SHP77 (cell line): ENCODE data around the gene DHRS4.
"Not testable (repeated sequence)": the region's sequence is repeated elsewhere in the genome, so short reads cannot be mapped to it uniquely, and the experiment has no call there.

Experiments
- DNase-seq, 2 experiments: peaks; one replicate each; lab custom pipeline; 2025; lab: John Stamatoyannopoulos, UW

Gene DHRS4

GRCh38 chr14:23941230-23941629 is 12.3 kb upstream of the DHRS4 start:
- no peak for DNase-seq

- DNase-seq = no peak
These were observed 11.9 kb upstream of the DHRS4 start for GRCh38 chr14:23941669-23942068.

- no peak for DNase-seq
These were observed 11.0 kb upstream of the DHRS4 start for GRCh38 chr14:23942587-23942986.

GRCh38 chr14:23949069-23949468 is 4.5 kb upstream of the DHRS4 start:
- not testable (repeated sequence) for DNase-seq

GRCh38 chr14:23950411-23951135 is 3.0 kb upstream of the DHRS4 start:
- DNase-seq = no peak

- DNase-seq = not testable (repeated sequence)
These were observed 2.5 kb upstream of the DHRS4 start for GRCh38 chr14:23951136-23951466.

GRCh38 chr14:23951590-23952201 is 1.9 kb upstream of the DHRS4 start:
- DNase-seq = peak; percentile 21 to 56

GRCh38 chr14:23953116-23953463 is 480 bp upstream of the DHRS4 start:
- DNase-seq = not testable (repeated sequence)

GRCh38 chr14:23954279-23954614 is 677 bp downstream of the DHRS4 start:
- DNase-seq = not testable (repeated sequence)

GRCh38 chr14:23954965-23955364 is 1.4 kb downstream of the DHRS4 start:
- DNase-seq = peak; percentile 71 to 79

- DNase-seq = not testable (repeated sequence)
These were observed 2.2 kb downstream of the DHRS4 start for GRCh38 chr14:23955811-23956210.

- not testable (repeated sequence) for DNase-seq
These were observed 4.5 kb downstream of the DHRS4 start for GRCh38 chr14:23957913-23958569.

GRCh38 chr14:23960899-23961298 is 7.3 kb downstream of the DHRS4 start:
- not testable (repeated sequence) for DNase-seq

- not testable (repeated sequence) for DNase-seq
These were observed 8.1 kb downstream of the DHRS4 start for GRCh38 chr14:23961704-23962103.

- DNase-seq = not testable (repeated sequence)
These were observed 15.5 kb downstream of the DHRS4 start for GRCh38 chr14:23969130-23969480.

- DNase-seq = peak; percentile 21 to 29
These were observed 16.1 kb downstream of the DHRS4 start for GRCh38 chr14:23969481-23970282.

GRCh38 chr14:23970283-23970659 is 16.7 kb downstream of the DHRS4 start:
- not testable (repeated sequence) for DNase-seq

GRCh38 chr14:23973178-23973577 is 19.6 kb downstream of the DHRS4 start:
- not testable (repeated sequence) for DNase-seq

- DNase-seq = not testable (repeated sequence)
These were observed 20.5 kb downstream of the DHRS4 start for GRCh38 chr14:23974041-23974440.

GRCh38 chr14:23977208-23977607 is 23.6 kb downstream of the DHRS4 start:
- not testable (repeated sequence) for DNase-seq

- DNase-seq = not testable (repeated sequence)
These were observed 28.6 kb downstream of the DHRS4 start for GRCh38 chr14:23981951-23982813.
